Measurements from ENCODE around the gene SHCBP1L. TPM values are rescaled to one million over a fixed set of nuclear protein-coding genes. Genes with fewer than 3 reads are reported as not detected.

SHCBP1L gene
- total and polyA plus RNA-seq, 2 donors (not counting 1 experiment from before 2014, with no cell fraction given), result not detected

- Histone ChIP-seq H3K4me2 (replicated peaks; ENCODE audit: low read depth, low read length, poor library complexity, severe bottlenecking) (peak overlapping the region; percentile 38), H3K27ac (ENCODE audit: low read length in 2 of 2) (peak overlapping the region in 1 of 2 donors; percentile 60), H3K4me1 (ENCODE audit: control insufficient read depth in 2 of 2, insufficient read depth in 2 of 2, low read length in 2 of 2) (peaks cover 2 to 3% of the 10 kb centered on the region in 2 donors), H3K79me2 (ENCODE audit: control insufficient read depth, insufficient read depth, low read length) (no peaks in the 10 kb centered on the region), H2AFZ (ENCODE audit: insufficient read depth, low read depth, low read length, poor library complexity, severe bottlenecking) (no peak overlapping the region), H3K27me3 (replicated peaks in 1 of 4; ENCODE audit: control extremely low read depth in 1 of 4, control insufficient read depth in 3 of 4, insufficient read depth in 4 of 4, low read length in 3 of 4) (no peaks in the 10 kb centered on the region), H3K4me3 (ENCODE audit: control extremely low read depth in 1 of 5, extremely low read depth in 1 of 5, insufficient read depth in 1 of 5, low read depth in 2 of 5, low read length in 4 of 5) (no peak overlapping the region), H3K36me3 (replicated peaks in 1 of 2; ENCODE audit: control extremely low read depth in 1 of 2, control insufficient read depth in 1 of 2, extremely low read depth in 1 of 2, insufficient read depth in 2 of 2, low read length in 1 of 2) (no peaks in the 10 kb centered on the region), H3K9me3 (ENCODE audit: control extremely low read depth in 1 of 3, control insufficient read depth in 2 of 3, insufficient read depth in 1 of 3, low read length in 2 of 3) (no peaks in the 10 kb centered on the region), H3K9ac (ENCODE audit: low read length) (no peak overlapping the region), H4K20me1 (ENCODE audit: control insufficient read depth, insufficient read depth, low read length, poor library complexity, severe bottlenecking) (no peaks in the 10 kb centered on the region)
- POLR2A ChIA-PET, result interaction anchor here (0.9 kb wide), 1 partner anchor 264 kb away, joined by 4 read pairs; no protein-coding TSS in a partner anchor
- peak; percentile 41 for DNase-seq
- intact Hi-C loops (cut with micrococcal nuclease), result no loop called here
- Mint-ChIP-seq H3K27me3 (no peaks in the 10 kb centered on the region), H3K27ac (peak overlapping the region; percentile 69), H3K9me3 (ENCODE audit: insufficient read depth) (no peaks in the 10 kb centered on the region), H3K4me3 (peak overlapping the region; percentile 33), H3K4me1 (peaks cover 14% of the 10 kb centered on the region)
- no peak for TF ChIP-seq EZH2 (IDR thresholded peaks at IDR 0.05; ENCODE audit: borderline replicate concordance, insufficient read depth, low read depth, low read length, poor library complexity, severe bottlenecking)
- no peak for TF ChIP-seq CTCF (IDR thresholded peaks at IDR 0.05)
- CTCF ChIA-PET, result interaction anchor here (1.1 to 1.6 kb wide), 2 partner anchors 35 to 63 kb away, joined by 3 to 4 read pairs; no protein-coding TSS in a partner anchor
- 60% methylated on average over 1 of the region's 1 CpG for WGBS (ENCODE audit: insufficient coverage)
- ATAC-seq (ENCODE audit: low read depth), result peak; percentile 72
Measured at GRCh38 chr1:182927693-182928433, 25.1 kb downstream of the SHCBP1L start.

GRCh38 chr1:182925661-182926060 is 27.3 kb downstream of the SHCBP1L start:
- Histone ChIP-seq H3K9ac (ENCODE audit: low read length) (no peak overlapping the region), H3K9me3 (ENCODE audit: control extremely low read depth in 1 of 3, control insufficient read depth in 2 of 3, insufficient read depth in 1 of 3, low read length in 2 of 3) (no peaks in the 10 kb centered on the region), H3K4me3 (ENCODE audit: control extremely low read depth in 1 of 5, extremely low read depth in 1 of 5, insufficient read depth in 1 of 5, low read depth in 2 of 5, low read length in 4 of 5) (no peak overlapping the region), H2AFZ (ENCODE audit: insufficient read depth, low read depth, low read length, poor library complexity, severe bottlenecking) (no peak overlapping the region), H3K4me2 (replicated peaks; ENCODE audit: low read depth, low read length, poor library complexity, severe bottlenecking) (no peak overlapping the region), H4K20me1 (ENCODE audit: control insufficient read depth, insufficient read depth, low read length, poor library complexity, severe bottlenecking) (no peaks in the 10 kb centered on the region), H3K79me2 (ENCODE audit: control insufficient read depth, insufficient read depth, low read length) (no peaks in the 10 kb centered on the region), H3K36me3 (replicated peaks in 1 of 2; ENCODE audit: control extremely low read depth in 1 of 2, control insufficient read depth in 1 of 2, extremely low read depth in 1 of 2, insufficient read depth in 2 of 2, low read length in 1 of 2) (no peaks in the 10 kb centered on the region), H3K27ac (ENCODE audit: low read length in 2 of 2) (no peak overlapping the region), H3K4me1 (ENCODE audit: control insufficient read depth in 2 of 2, insufficient read depth in 2 of 2, low read length in 2 of 2) (peaks cover 2 to 3% of the 10 kb centered on the region in 2 donors), H3K27me3 (replicated peaks in 1 of 4; ENCODE audit: control extremely low read depth in 1 of 4, control insufficient read depth in 3 of 4, insufficient read depth in 4 of 4, low read length in 3 of 4) (no peaks in the 10 kb centered on the region)
- no peak for TF ChIP-seq EZH2 (IDR thresholded peaks at IDR 0.05; ENCODE audit: borderline replicate concordance, insufficient read depth, low read depth, low read length, poor library complexity, severe bottlenecking)
- no peak for TF ChIP-seq CTCF (IDR thresholded peaks at IDR 0.05)
- DNase-seq, result no peak
- Mint-ChIP-seq H3K27me3 (peaks cover 4% of the 10 kb centered on the region), H3K9me3 (ENCODE audit: insufficient read depth) (no peaks in the 10 kb centered on the region), H3K4me1 (peaks cover 14% of the 10 kb centered on the region), H3K27ac (no peak overlapping the region), H3K4me3 (no peak overlapping the region)
- WGBS (ENCODE audit: insufficient coverage), result no CpG with 5 or more reads among the region's 1 CpG
- intact Hi-C loops (cut with micrococcal nuclease), result no loop called here
- no peak for ATAC-seq (ENCODE audit: low read depth)
- CTCF ChIA-PET, result no interaction called here
- POLR2A ChIA-PET, result no interaction called here

Measured in B cell (primary cell).